ENCODE measurements around the gene PLP2.
A peak's percentile ranks its signal among the peaks of the same experiment; 100 is the strongest.

The PLP2 gene

DNA sequence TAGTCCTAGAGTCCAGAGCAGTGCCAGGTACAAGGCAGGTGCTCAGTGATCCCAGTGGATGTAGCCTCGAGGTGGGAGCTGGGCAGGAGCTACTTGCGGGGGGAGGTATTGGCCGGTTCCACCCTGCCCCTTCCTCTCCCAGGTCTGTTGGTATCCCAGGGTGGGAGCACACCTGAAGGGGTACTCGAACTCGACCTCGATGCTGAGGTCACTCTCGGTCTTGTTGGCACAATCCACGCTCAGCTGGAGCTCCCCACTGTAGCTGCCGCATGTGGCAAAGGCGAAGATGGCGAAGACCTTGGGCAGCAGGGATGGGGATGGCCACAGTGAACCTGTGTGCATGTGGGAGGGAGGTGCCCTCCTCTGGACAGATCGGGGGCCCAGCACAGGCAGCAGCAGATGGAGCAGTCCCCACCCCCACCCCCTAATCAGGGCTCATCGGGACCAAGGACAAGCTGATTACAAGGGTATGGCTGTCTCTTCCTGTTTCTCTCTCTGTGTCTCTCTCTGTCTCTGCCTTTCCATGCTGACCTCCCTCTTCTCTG, 25.9 kb downstream of the PLP2 start:
- no peaks in the 10 kb centered on the region; the same call in 1 of the 2 replicates for H3K27me3 ChIP-seq (ENCODE audit: control insufficient read depth, low read length)
- no peaks in the 10 kb centered on the region for H3K36me3 ChIP-seq (ENCODE audit: control insufficient read depth, low read length)
- no peaks in the 10 kb centered on the region for H4K20me1 ChIP-seq (ENCODE audit: control insufficient read depth, insufficient read depth, low read depth, low read length)
- peaks cover 11% of the 10 kb centered on the region for H3K4me1 ChIP-seq (ENCODE audit: control insufficient read depth, low read length)
- no peaks in the 10 kb centered on the region for H3F3A ChIP-seq (ENCODE audit: control insufficient read depth, insufficient read depth)
- H3K4me2 ChIP-seq (ENCODE audit: low read length): no peak overlapping the region
- H3K27ac ChIP-seq (ENCODE audit: low read depth, low read length): no peak overlapping the region
- H3K79me2 ChIP-seq (ENCODE audit: control insufficient read depth, low read length): no peaks in the 10 kb centered on the region
- no peaks in the 10 kb centered on the region for H3K9me3 ChIP-seq (ENCODE audit: control insufficient read depth, insufficient read depth, low read length)
- no peak overlapping the region for H3K4me3 ChIP-seq (ENCODE audit: low read length)
- H3K9me2 ChIP-seq (replicated peaks; ENCODE audit: control insufficient read depth, low read length): no peaks in the 10 kb centered on the region
- no peak for TF ChIP-seq EZH2phosphoT487 (IDR thresholded peaks at IDR 0.05; ENCODE audit: borderline replicate concordance, low read length)
- TF ChIP-seq, protein P1, sequence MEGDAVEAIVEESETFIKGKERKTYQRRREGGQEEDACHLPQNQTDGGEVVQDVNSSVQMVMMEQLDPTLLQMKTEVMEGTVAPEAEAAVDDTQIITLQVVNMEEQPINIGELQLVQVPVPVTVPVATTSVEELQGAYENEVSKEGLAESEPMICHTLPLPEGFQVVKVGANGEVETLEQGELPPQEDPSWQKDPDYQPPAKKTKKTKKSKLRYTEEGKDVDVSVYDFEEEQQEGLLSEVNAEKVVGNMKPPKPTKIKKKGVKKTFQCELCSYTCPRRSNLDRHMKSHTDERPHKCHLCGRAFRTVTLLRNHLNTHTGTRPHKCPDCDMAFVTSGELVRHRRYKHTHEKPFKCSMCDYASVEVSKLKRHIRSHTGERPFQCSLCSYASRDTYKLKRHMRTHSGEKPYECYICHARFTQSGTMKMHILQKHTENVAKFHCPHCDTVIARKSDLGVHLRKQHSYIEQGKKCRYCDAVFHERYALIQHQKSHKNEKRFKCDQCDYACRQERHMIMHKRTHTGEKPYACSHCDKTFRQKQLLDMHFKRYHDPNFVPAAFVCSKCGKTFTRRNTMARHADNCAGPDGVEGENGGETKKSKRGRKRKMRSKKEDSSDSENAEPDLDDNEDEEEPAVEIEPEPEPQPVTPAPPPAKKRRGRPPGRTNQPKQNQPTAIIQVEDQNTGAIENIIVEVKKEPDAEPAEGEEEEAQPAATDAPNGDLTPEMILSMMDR (IDR thresholded peaks at IDR 0.05; ENCODE audit: low read depth, low read length, poor library complexity, severe bottlenecking): no peak

DNA sequence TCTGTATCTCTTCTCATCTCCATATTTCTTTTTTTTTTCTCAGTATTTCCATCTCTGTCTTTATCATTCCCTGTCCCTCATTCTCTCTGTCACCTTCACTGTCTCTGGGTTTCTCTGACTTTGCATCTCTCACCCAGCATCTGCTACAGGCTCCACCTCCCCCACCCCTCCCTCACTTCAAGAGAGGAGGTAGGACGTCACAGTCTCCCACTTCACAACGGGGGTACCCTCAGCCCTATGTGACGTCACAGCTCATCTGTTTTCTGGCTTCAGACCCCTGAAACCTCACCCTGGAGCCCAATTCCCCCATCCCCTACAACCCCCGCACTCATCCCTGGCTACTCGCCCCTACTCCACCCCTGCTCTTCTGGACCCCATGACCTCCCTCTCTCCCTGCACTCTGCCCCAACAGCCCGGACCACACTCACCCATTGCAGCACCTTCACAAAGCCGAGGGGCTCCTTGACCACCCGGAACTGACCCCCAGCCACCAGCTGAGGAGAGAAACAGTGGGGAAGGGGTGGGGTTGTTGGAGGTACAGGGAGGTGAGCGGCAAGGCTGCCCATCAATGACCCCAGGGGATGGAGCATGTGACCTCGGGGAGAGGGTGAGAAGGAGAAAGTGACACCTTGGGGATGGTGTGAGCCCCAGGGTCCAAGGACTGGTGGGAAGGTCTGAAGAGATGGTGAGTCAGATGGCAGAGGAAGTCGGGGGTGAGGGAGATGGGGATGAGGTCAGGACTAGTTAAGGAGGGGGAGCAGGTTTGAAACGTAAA, 27.0 kb downstream of the PLP2 start:
- no peaks in the 10 kb centered on the region; the same call in 1 of the 2 replicates for H3K27me3 ChIP-seq (ENCODE audit: control insufficient read depth, low read length)
- H3K9me2 ChIP-seq (replicated peaks; ENCODE audit: control insufficient read depth, low read length): no peaks in the 10 kb centered on the region
- H3K4me3 ChIP-seq (ENCODE audit: low read length): no peak overlapping the region
- H3K4me2 ChIP-seq (ENCODE audit: low read length): no peak overlapping the region
- H3K27ac ChIP-seq (ENCODE audit: low read depth, low read length): no peak overlapping the region
- no peaks in the 10 kb centered on the region for H3F3A ChIP-seq (ENCODE audit: control insufficient read depth, insufficient read depth)
- peaks cover 6% of the 10 kb centered on the region for H3K4me1 ChIP-seq (ENCODE audit: control insufficient read depth, low read length)
- H3K36me3 ChIP-seq (ENCODE audit: control insufficient read depth, low read length): no peaks in the 10 kb centered on the region
- H4K20me1 ChIP-seq (ENCODE audit: control insufficient read depth, insufficient read depth, low read depth, low read length): no peaks in the 10 kb centered on the region
- TF ChIP-seq, protein P1 (IDR thresholded peaks at IDR 0.05; ENCODE audit: low read depth, low read length, poor library complexity, severe bottlenecking): no peak
- no peak for TF ChIP-seq EZH2phosphoT487 (IDR thresholded peaks at IDR 0.05; ENCODE audit: borderline replicate concordance, low read length)
- H3K9me3 ChIP-seq (ENCODE audit: control insufficient read depth, insufficient read depth, low read length): no peaks in the 10 kb centered on the region
- H3K79me2 ChIP-seq (ENCODE audit: control insufficient read depth, low read length): no peaks in the 10 kb centered on the region

DNA sequence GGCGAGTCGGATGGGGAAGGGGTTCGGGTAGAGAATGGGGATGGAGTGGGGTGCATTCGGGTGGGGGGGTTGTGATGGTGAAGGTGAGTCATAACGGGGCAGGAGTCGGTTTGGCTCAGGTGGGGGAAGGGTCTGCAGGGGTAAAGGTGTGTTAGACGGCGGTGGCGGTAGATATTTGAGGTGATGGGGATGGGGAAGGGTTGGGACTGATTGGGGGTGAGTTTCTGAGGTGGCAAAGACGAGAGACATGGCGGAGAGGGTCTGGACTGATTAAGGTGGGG, 27.6 kb downstream of the PLP2 start:
- no peaks in the 10 kb centered on the region for H4K20me1 ChIP-seq (ENCODE audit: control insufficient read depth, insufficient read depth, low read depth, low read length)
- H3K9me3 ChIP-seq (ENCODE audit: control insufficient read depth, insufficient read depth, low read length): no peaks in the 10 kb centered on the region
- no peak overlapping the region for H3K27ac ChIP-seq (ENCODE audit: low read depth, low read length)
- H3K4me3 ChIP-seq (ENCODE audit: low read length): peak overlapping the region; percentile 60; the same call in 1 of the 2 replicates
- no peak for TF ChIP-seq EZH2phosphoT487 (IDR thresholded peaks at IDR 0.05; ENCODE audit: borderline replicate concordance, low read length)
- TF ChIP-seq, protein P1 (IDR thresholded peaks at IDR 0.05; ENCODE audit: low read depth, low read length, poor library complexity, severe bottlenecking): no peak
- H3F3A ChIP-seq (ENCODE audit: control insufficient read depth, insufficient read depth): no peaks in the 10 kb centered on the region
- no peaks in the 10 kb centered on the region; the same call in 1 of the 2 replicates for H3K27me3 ChIP-seq (ENCODE audit: control insufficient read depth, low read length)
- H3K79me2 ChIP-seq (ENCODE audit: control insufficient read depth, low read length): no peaks in the 10 kb centered on the region
- peaks cover 6% of the 10 kb centered on the region for H3K4me1 ChIP-seq (ENCODE audit: control insufficient read depth, low read length)
- no peaks in the 10 kb centered on the region for H3K9me2 ChIP-seq (replicated peaks; ENCODE audit: control insufficient read depth, low read length)
- H3K4me2 ChIP-seq (ENCODE audit: low read length): peak overlapping the region; percentile 64; the same call in 1 of the 2 replicates
- H3K36me3 ChIP-seq (ENCODE audit: control insufficient read depth, low read length): no peaks in the 10 kb centered on the region

Data from DOHH2 (cell line).